HG03439 (cell line): ENCODE results near the gene CDH23.

Experiments
- ATAC-seq: cut with Tn5 transposase; IDR thresholded peaks from one replicate; pipeline ENCODE4 v1.9.1; 2021; ENCODE audit warnings: mild to moderate bottlenecking, moderate library complexity; ENCODE audit not compliant: unreplicated experiment

Gene CDH23

DNA sequence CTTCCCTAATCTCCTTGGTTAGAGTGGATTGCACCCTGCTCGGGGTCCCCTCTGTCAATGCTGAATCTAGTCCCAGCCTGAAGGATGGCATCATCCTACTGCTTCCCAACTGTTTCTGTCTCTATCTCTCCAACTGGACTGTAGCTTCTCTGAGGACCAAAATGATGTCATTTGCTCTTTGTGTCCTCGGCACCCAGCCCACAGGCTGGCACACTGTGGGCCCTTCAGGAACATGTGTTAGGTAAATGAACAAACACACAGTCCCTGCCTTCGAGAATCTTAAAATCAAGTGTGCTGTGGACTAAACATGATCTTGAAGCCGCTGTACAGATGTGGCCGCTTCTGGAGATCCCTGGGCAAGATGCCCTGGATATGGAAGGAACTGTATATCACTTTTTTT is 5.0 kb upstream of the CDH23 start:
- ATAC-seq: no peak

DNA sequence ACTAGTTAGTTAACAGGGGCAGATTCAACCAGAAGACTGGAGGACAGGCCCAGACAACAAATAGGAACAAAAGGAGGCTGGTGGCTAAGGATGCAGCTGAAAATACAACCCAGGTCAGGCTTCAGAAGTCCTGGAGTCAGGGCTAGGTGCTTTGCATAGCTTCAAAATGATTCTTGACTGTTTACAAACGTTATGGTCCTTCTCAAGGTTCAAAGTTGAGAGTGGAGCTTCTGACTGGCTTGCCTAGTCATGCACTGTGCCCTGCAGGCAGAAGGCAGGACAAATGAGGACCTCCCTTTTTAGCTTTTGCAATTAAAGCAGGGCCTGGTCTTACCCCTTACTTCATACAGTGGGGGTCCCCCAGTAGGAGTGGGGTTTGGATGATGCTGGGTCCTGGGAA is 4.4 kb upstream of the CDH23 start:
- ATAC-seq: no peak

DNA sequence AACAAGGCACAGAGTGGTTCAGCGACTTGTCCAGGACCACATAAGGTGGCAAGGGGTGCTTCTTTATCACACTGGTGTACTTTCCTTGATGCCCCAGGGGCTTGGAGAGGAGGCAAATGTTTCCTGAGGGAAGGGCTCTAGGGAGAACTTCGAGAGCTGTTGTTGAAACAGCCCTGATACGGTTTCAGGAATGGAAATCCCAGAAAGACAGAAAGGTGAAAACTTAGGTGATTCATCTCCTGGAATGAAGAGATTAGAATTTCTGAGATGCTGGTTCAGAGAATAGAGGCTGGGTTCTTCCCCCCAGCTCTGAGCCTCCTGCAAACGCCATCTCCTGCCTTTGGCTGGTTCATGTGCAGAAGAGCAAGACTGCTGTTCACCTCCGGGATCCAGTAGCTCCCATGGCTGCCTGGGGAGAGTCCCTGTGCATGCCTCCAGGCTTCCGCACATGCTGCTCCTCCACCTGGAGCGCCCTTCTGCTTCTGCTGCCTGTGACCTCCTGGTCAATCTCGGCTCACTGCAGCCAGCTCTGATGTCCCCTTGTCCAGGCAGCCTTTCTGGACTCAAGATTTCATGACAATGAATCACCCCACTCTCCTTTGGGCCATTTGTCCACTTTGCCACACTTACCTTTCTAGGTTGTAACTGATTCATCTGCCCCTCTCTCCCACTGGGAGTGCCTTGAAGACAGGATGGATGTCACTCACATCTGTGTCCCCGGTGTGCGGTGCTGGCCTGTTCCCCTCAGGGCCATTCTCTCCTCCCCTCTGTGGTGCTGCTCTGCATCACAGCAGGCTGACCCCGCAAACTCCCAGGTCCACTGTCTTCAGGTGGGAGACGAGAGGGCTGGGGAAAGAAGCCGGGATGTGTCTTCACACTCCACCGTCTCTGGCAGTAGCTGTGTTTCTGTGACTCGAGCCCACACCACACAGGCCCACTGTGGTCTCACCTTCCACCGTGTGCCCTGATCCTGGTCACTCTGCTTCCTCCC is 3.6 kb upstream of the CDH23 start:
- no peak for ATAC-seq

DNA sequence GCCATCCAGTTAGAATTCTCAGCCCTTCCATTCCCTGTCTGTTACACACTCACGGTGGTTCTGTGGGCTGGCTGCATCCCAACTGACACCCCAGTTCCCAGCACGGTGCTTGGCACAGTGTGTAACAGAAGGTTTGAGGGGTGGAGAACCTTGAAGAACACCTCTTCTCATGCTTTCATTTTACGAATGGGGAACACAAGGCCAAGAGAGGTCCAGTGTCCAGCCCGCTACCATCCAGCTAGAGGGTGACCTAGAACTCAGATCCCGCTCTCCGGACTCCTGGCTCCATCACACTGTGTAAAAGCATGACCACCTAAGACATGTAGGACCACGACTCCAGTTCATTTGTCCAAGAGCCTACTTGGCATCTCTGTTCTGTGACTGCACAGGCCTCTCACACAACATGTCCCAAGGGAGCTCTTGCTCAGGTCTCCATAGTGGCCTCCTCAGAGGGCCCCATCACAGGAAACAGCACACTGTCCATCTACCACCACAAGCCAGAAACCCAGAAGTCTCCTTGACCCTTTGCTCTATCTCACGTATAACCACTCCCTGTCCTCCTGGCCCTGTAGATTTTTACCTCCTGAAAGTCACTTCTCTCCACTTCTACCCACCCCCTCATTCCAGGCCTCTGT is 2.8 kb upstream of the CDH23 start:
- no peak for ATAC-seq

DNA sequence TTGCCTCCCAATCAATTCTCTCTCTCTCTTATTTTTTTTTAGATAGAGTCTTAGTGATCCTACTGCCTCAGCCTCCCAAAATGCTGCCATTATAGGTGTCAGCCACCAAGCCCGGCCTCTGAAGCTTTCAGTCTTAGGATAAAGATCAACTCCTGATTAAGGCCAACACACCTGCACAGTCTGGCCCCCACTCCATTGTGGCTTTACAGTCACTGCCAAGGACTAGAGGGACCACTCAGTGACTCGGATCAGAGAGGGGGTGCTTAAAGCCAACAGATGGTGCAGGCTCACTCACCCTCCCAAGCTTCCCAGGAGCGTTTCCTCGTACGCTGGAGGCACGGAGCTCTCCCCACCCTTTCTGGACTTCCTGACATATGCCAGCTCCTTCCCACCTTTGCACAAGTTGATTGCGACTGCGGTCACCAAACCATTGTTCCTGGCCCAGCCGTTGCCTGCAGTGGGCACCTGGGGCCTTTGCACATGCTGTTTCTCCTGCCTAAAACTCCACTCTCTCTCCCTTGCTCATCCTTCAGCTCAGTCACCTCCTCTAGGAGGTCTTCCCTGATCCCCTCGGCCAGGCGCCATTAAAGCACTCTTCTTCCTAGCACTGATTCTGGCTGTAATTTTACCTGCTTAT is 1.7 kb upstream of the CDH23 start:
- ATAC-seq: no peak

DNA sequence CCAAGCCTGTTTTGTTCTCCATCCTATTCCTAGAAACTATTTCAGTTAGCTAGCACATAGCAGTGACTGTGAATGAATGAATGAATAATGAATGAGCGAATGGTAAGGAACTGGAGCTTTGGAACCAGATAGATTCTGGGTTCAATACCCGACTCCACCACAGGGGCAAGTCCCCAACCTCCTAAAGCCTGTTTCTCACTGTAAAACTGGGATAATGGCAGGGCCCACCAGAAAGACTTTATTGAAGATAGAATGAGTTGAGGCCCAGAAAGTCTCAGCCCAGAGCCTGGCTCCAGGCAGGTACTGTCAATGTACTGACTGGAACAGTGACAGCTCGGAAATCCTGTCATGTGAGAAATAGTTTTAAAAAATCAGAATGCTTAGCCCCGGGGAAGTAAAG is 1.1 kb upstream of the CDH23 start:
- ATAC-seq: no peak

DNA sequence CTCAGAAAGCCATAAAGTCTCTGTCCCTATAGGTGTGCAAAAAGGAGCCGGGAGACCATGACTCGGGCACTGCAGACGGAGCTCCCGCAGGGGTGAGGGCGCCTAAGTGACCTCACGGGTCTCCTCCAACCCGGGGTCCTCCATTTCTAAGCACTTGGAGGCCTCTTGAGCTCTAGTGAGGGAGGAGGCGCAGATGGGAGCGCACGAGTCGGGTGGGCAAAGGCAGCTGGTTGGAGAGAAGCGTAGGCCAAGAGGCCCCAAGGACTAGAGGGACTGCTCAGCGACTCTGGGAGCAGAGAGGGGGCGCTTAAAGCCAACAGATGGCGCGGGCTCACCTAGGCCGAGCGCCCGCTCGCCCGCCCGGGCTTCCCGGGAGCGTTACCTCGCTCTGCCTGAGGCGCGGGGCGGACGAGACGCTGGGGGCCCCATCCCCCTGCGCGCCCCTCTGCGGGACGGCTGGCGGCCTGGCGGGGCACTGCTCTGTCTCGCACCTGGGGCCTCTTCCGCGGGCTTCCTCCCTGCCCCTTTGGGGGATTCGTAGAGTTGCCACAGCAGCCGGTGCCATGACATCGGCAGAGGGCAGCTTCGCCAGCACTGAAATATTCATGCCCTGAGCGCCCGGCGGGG is 523 bp upstream of the CDH23 start:
- ATAC-seq: no peak

DNA sequence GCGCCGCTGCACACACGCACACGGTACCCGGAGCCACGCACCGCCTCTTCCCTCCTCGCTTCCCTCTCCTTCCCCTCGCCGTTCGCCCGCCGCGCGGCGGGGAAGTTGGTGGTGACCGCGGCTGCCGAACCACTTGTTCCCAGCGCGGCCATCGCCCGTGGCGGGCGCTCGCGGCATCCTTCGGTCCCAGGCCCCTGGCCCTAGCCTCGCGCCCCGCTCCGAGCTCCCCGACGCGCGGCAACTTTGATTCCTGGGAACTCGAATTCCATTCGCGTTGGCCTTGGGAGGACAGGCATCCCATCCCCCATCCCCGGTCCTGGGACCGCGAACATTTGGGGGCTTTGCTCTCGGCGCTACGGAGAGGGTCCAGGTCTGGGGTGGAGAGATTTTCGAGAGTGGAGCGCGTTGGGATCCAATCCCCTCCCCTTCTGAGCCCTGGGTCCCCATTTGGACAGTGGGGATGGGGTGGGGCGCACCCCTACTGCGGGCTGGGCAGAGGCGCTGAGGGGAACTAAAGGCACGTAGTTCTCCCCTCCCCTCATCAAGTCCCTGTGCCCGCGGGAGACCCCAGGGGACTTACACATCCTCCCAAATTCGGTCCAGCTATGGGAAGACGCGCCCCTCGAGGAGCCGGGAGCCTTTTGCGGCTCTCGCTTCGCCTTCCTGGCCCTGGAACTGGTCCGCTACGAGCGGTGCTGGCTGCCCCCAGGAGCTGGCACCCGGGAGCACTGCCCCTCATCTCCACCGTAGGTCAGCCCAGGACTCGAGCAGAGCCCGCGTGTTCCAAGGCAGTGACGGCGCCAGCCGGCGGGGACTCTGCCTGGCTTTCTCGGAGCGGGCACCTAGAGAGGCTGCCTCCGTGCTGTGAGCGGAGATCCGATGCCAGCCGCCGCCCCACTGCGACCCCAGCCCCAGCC is 834 bp downstream of the CDH23 start:
- no peak for ATAC-seq

DNA sequence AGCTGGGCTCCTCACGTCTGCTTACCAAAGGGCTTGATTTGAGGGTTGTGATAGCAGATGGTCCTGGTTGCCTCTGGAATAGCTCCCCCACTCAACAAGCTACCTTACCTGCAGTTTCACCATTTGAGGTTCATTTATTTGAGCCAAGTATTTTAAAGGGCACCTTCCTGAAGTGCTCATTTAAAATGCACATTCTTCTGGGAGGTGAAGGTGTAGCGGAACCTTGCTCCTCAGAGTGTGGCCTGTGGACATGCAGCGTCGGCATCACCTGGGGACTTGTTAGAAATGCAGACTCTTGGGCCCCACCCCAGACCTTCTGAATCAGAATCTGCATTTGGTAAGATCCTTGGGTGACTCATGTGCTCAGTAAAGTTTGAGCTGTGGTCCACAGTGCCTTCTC is 2.3 kb downstream of the CDH23 start:
- ATAC-seq: no peak

DNA sequence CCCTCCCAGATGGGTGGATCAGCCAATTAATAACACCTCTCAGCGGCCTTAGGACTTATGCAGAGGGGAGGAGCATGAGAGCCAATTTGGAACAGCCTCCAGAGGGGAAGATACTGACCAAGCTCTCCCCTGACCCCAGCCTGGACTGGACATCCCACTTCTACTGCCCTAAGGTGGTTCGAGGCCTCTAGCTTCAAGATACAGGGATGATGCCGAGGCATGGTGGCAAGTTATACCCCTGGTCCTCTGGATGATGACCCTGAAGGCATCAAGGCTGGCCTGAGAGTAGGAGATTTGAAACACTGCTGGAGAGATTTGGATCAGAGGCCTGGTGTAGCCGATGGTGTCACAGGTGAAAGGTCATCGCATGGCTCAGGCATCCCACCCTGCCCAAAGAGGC is 3.2 kb downstream of the CDH23 start:
- no peak for ATAC-seq

DNA sequence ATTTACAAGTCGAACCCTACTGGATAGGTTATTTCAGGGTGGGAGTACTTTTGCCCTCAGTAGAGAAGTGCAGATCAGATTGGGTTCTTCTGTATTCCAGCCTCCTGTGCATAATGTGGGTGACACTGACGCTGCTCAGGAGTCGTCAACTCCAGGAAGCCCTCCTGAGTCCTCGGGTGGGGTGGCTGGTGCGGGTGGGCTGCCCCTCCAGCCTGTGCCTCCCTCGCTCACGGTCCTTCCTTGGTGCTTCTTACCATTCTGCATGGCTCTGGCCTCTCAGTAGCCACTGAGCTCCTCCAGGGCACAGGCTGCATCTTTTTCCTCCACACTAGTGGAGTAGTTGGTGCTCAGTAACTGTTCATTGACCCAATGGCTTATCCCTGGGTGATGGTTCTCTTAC is 4.3 kb downstream of the CDH23 start:
- ATAC-seq: no peak

DNA sequence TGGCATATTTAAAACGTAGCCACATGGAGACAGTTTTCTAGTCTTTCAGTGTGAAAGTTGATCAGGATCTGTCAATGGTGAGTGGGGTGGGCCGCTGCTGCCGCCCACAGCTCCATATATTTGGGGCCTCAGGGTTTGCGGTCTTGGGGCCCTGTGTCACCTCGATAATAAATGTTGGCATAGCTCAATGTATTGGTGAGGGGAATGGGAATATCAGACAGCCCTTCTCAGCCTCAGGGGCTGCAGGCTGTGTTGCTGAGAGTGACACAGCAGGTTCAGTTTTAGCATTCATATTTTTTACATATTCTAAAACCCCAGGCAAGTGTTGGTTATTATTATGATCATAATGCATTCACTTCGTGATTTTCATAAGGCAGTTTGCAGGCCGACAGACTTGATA is 5.3 kb downstream of the CDH23 start:
- no peak for ATAC-seq

DNA sequence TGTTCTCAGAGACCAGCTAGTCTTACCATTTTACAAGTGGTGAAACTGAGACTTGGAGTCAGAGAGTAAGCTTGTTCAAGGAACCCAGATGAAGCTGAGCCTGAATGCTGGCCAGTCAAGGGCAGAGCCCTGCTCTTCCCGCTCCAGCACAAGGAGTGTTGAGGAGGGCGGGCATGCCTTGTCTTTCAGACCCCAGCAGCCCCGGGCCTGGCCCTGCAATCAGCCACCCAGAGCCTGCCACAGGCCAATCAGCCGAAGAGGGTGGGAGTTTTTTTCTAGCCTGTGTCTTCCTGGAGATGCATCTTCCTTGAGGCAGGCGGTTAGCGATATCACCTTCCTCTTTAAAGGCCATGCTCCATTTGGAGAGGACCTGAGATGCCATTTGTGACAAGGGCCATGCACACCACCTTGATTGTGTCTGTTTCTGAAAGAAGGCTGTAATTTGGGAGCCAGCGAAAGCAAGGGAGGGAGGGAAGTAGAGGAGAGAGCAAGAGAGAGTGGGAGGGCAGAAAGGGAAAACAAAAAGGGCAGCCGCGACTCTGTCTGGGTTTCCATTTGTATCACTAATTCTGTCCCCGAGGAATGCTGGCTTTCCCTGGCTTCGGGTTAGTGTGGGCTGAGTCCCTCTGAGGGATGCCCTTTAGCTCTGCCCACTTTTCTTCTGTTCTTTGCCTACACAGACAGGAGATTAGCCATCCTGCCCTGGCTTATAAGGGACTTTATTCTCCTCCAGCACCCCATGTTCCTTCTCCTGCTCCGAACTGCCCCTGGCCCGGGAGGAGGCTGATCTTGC is 8.0 kb downstream of the CDH23 start:
- no peak for ATAC-seq

DNA sequence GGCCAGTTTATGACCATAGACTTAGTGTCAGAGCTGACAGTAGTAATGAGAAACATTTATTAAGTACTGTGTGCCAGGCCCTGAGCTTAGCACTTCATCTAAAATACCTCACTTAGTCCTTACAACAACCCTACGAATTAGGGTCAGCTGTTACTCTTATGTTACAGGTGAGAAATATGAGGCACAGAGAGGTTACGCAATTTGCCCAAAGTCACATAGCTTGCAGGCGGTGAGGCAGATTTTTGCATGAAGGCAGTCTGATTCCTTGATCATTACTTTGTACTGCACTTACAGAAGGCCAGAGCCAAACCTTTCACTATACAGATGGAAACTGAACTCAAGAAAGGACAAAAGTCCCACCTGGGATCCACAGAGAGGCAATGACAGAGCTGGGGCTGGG is 10.2 kb downstream of the CDH23 start:
- ATAC-seq: no peak

DNA sequence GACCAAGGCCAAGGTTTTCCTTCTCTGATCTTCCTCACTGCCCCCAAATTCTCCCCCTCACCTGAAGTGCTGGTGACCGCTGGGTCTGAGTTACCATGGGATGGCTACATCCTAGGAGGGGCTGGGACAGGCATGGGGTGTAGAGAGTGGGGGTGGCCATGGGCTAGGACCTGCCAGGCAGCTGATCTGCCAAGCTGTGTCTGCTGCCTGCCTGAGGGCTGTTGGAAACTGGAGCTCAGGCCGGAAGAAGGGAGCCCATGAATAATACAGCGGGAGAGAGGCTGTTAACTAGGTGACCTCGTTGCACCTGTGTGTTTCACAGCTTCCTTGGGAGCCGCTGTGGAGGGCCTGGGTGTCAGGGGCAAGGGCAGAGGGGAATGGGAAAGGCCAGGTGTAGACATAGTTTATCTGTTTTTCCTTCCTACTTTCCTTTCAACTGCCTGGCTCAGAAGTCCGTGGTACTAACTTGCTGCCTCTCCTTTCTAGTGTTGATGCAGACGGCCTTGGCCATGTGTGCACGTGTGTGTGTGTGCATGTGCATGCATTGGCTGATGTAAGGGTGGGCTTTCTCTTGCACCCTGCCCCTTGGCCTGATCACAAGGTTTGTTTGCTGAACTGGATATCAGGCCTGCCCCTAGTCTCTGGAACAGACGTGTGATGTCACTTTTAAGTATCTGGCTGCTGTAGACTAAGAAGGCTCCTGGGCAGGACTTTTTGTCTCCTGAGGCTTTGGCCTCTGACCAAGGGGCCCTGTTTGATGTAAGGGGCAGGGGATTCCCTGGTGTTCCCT is 11.9 kb downstream of the CDH23 start:
- ATAC-seq: no peak

DNA sequence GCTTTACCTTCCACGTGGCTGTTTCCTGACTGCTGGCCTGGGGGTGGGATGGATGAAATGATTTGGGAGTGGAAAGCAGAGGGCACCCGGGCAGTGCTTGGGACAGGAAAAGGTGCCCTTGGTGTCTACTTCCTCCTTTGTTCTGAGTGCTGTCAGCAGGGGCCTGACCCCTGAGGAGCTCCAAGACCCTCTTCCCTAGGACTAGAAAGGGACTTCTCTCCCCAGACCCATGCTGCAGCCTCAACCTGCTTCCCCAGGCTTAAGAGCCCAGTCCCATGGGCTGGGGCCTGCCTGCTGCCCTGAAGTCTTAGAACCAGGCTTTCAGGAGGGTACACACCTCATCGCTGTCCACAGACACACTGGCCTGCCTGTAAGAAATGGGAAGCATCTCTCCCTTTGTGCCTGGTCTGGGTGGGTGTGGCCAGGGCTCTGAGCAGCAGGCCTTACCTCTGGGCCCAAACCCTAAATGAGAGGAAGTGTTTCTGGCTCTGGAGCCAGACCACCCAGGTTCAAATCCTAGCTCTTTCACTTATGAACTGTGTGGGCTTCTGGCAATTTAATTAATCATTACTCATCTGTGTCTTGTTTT is 12.9 kb downstream of the CDH23 start:
- no peak for ATAC-seq

DNA sequence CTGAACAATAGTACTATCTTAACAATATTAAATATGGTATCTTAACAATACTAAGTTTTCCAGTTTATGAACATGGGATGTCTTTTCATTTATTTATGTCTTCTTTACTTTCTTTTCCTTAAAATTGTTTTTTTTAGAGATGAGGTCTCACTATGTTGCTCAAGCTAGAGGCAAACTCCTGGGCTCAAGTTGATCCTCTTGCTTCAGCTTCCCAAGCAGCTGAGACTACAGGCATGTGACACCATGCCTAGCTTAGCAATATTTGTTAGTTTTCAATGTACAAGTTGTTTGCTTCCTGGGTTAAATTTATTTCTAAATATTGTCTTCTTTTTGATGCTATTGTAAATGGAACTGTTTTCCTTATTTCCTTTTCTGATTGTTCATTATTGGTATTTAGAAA is 16.9 kb downstream of the CDH23 start:
- ATAC-seq: no peak

DNA sequence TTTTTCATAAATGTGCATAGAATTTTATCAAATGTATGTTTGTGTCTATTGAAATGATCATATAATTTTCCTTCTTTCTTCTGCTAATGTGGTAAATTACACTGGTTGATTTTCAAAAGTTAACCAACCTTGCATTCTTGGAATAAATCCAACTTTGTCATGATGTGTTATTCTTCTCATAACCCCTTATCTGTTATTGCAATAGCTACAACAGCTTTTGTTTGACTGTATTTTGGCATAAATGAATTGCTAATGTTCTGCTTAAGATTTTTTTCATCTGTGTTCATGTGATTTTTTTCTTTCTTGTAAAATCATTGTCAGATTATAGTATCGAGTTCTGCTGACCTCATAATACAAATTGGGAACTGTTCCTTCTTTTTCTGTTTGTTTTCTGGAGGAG is 17.6 kb downstream of the CDH23 start:
- ATAC-seq: no peak
